HCT116 (cell line): ENCODE data around the gene TM4SF4. TPM values are rescaled to one million over a fixed set of nuclear protein-coding genes. Genes with fewer than 3 reads are reported as not detected.

Experiments
- ATAC-seq: fragments of 200-7000 bp; cut with Tn5 transposase; 2 replicates; pipeline ENCODE4 v1.9.1; 2020; ENCODE audit warnings: mild to moderate bottlenecking, moderate library complexity
- BruUV-seq: library from RNA; stranded (reverse); fragments of 400-500 nt; replicated peaks from 2 replicates; lab custom pipeline; 2021; lab: Mats Ljungman, UMichigan
- CTCF ChIA-PET: fragments of 300-600 bp; sonication (Branson Sonifier 250); formaldehyde crosslinking; loops from one replicate; lab custom pipeline; 2021; ENCODE audit warnings: antibody characterized with exemption; lab: Charles Lee
- POLR2A ChIA-PET: fragments of 300-600, 350-600 bp; sonication (Branson Sonifier 250); formaldehyde crosslinking; loops from one replicate; lab custom pipeline; 2021; ENCODE audit warnings: antibody characterized with exemption; lab: Charles Lee
- RAD21 ChIA-PET, 2 experiments: fragments of 300-600 bp; sonication (Branson Sonifier 250); formaldehyde crosslinking; loops; one replicate each; lab custom pipeline; 2023; ENCODE audit warnings: low total read pairs in 2 of 2; ENCODE audit not compliant: uncharacterized antibody in 2 of 2, unreplicated experiment in 2 of 2, low non-redundant PET in 1 of 2; lab: Charles Lee
- DNase-seq: peaks from one replicate; pipeline ENCODE4 v3.0.0-alpha.2; 2010; ENCODE audit warnings: low read depth, low spot score
- H2AFZ ChIP-seq: fragments of 200-600 bp; shearing (Covaris generic), sonication (generic); 2 replicates; pipeline ENCODE4 v1.6.1; 2017; ENCODE audit warnings: low read depth, mixed run types, mixed read lengths, antibody characterized with exemption, low read length; ENCODE audit not compliant: poor library complexity, severe bottlenecking
- H3K27ac ChIP-seq: 2 replicates; pipeline ENCODE4 v1.5.1; 2012; ENCODE audit warnings: low read depth, low read length
- H3K27me3 ChIP-seq: fragments of 200-600 bp; sonication (generic); 2 replicates; pipeline ENCODE4 v1.6.1; 2016; ENCODE audit warnings: mixed run types, low read length, mixed read lengths; ENCODE audit not compliant: insufficient read depth
- H3K36me3 ChIP-seq, 2 experiments: fragments of 200-500 bp in 1 of 2; fragments of 200-600 bp in 1 of 2; sonication (Bioruptor generic) in 1 of 2; sonication (generic) in 1 of 2; 2 replicates each; pipeline versions ENCODE4 v1.5.1 to v1.6.1; 2014 to 2016; ENCODE audit warnings: low read length in 2 of 2, inconsistent platforms in 1 of 2, mixed read lengths in 1 of 2, mixed run types in 1 of 2; ENCODE audit not compliant: insufficient read depth in 2 of 2, control insufficient read depth in 1 of 2
- H3K4me1 ChIP-seq, 2 experiments: fragments of 200-600 bp in 1 of 2; sonication (generic) in 1 of 2; 2 replicates each; pipeline versions ENCODE4 v1.5.1 to v1.6.1; 2012 to 2017; ENCODE audit warnings: low read length in 2 of 2, inconsistent platforms in 1 of 2, mild to moderate bottlenecking in 1 of 2, mixed read lengths in 1 of 2, mixed run types in 1 of 2, moderate library complexity in 1 of 2; ENCODE audit not compliant: insufficient read depth in 2 of 2, control insufficient read depth in 1 of 2
- H3K4me2 ChIP-seq: fragments of 200-600 bp; sonication (generic); 2 replicates; pipeline ENCODE4 v1.6.1; 2017; ENCODE audit warnings: mixed run types, low read length, mixed read lengths
- H3K4me3 ChIP-seq, 2 experiments: fragments of 200-600 bp in 1 of 2; sonication (generic) in 1 of 2; replicated peaks in 1 of 2; 2 replicates each; pipeline ENCODE4 v1.5.1; 2011 to 2016; ENCODE audit warnings: low read length in 2 of 2, control low read depth in 1 of 2, low read depth in 1 of 2, mild to moderate bottlenecking in 1 of 2, mixed read lengths in 1 of 2, mixed run types in 1 of 2
- H3K79me2 ChIP-seq: fragments of 200-600 bp; sonication (generic); 2 replicates; pipeline ENCODE4 v1.6.1; 2017; ENCODE audit warnings: mild to moderate bottlenecking, mixed run types, low read length, moderate library complexity, mixed read lengths; ENCODE audit not compliant: insufficient read depth
- H3K9ac ChIP-seq: fragments of 200-600 bp; sonication (generic); 2 replicates; pipeline ENCODE4 v1.6.1; 2016; ENCODE audit warnings: low read length, mixed read lengths
- H3K9me2 ChIP-seq: fragments of 200-600 bp; sonication (generic), shearing (Covaris generic); 2 replicates; pipeline ENCODE4 v1.6.1; 2017; ENCODE audit warnings: mixed run types, mild to moderate bottlenecking, moderate library complexity; ENCODE audit not compliant: insufficient read depth
- H3K9me3 ChIP-seq, 2 experiments: fragments of 200-500 bp in 1 of 2; fragments of 200-600 bp in 1 of 2; sonication (Bioruptor generic) in 1 of 2; sonication (generic) in 1 of 2; 2 replicates each; pipeline ENCODE4 v1.6.1; 2014 to 2017; ENCODE audit warnings: low read length in 2 of 2, mixed read lengths in 2 of 2, inconsistent platforms in 1 of 2, low read depth in 1 of 2, mild to moderate bottlenecking in 1 of 2, mixed run types in 1 of 2, moderate library complexity in 1 of 2; ENCODE audit not compliant: control insufficient read depth in 1 of 2, insufficient read depth in 1 of 2
- H4K20me1 ChIP-seq: fragments of 200-600 bp; sonication (generic), shearing (Covaris generic); 2 replicates; pipeline ENCODE4 v1.6.1; 2017; ENCODE audit warnings: mixed run types, mild to moderate bottlenecking, moderate library complexity; ENCODE audit not compliant: insufficient read depth
- CBX3 ChIP-seq: IDR thresholded peaks from 2 replicates; pipeline ENCODE4 v1.6.1; 2012; ENCODE audit warnings: low read depth
- CEBPB ChIP-seq: IDR thresholded peaks from 2 replicates; pipeline ENCODE4 v1.6.1; 2012; ENCODE audit warnings: low read depth
- EGR1 ChIP-seq: IDR thresholded peaks from 2 replicates; pipeline ENCODE4 v1.6.1; 2012; ENCODE audit warnings: low read depth
- ELF1 ChIP-seq: IDR thresholded peaks from 2 replicates; pipeline ENCODE4 v1.6.1; 2012; ENCODE audit warnings: low read depth, borderline replicate concordance
- EZH2 ChIP-seq: fragments of 200-600 bp; sonication (generic); IDR thresholded peaks from 2 replicates; pipeline ENCODE4 v1.6.1; 2017; ENCODE audit warnings: antibody characterized with exemption, mixed run types
- EZH2phosphoT487 ChIP-seq: fragments of 200-600 bp; IDR thresholded peaks from 2 replicates; pipeline ENCODE4 v1.6.1; 2018; ENCODE audit warnings: antibody characterized with exemption, borderline replicate concordance
- FOSL1 ChIP-seq: IDR thresholded peaks from 2 replicates; pipeline ENCODE4 v1.6.1; 2012; ENCODE audit warnings: low read depth
- JUND ChIP-seq: IDR thresholded peaks from 2 replicates; pipeline ENCODE4 v1.6.1; 2012
- POLR2AphosphoS5 ChIP-seq: IDR thresholded peaks from 2 replicates; pipeline ENCODE4 v1.6.1; 2011; ENCODE audit warnings: mild to moderate bottlenecking, low read depth, low read length, moderate library complexity
- RAD21 ChIP-seq: IDR thresholded peaks from 2 replicates; pipeline ENCODE4 v1.6.1; 2012; ENCODE audit warnings: low read depth, mild to moderate bottlenecking
- SP1 ChIP-seq: IDR thresholded peaks from 2 replicates; pipeline ENCODE4 v1.6.1; 2012; ENCODE audit warnings: low read depth
- SRF ChIP-seq: IDR thresholded peaks from 2 replicates; pipeline ENCODE4 v1.6.1; 2012; ENCODE audit warnings: low read depth
- TCF7L2 ChIP-seq: IDR thresholded peaks from 2 replicates; pipeline ENCODE4 v1.7.0; 2011; ENCODE audit warnings: borderline replicate concordance, inconsistent platforms; ENCODE audit not compliant: insufficient read depth, insufficient read length; ENCODE audit errors: extremely low read depth
- YY1 ChIP-seq: IDR thresholded peaks from 2 replicates; pipeline ENCODE4 v1.6.1; 2011; ENCODE audit warnings: low read length, low read depth, moderate library complexity, mild to moderate bottlenecking; ENCODE audit not compliant: insufficient replicate concordance; ENCODE audit errors: extremely low read depth
- ZFX ChIP-seq: fragments of 450-650 bp; IDR thresholded peaks from 2 replicates; pipeline ENCODE4 v1.6.1; 2017
- ZNF274 ChIP-seq: fragments of 200-500 bp; sonication (Bioruptor generic); IDR thresholded peaks from 2 replicates; pipeline ENCODE4 v1.6.1; 2014; ENCODE audit warnings: mild to moderate bottlenecking, low read depth, low read length, inconsistent platforms
- intact Hi-C: fragments of 100-400 bp; cut with micrococcal nuclease; formaldehyde crosslinking; loops from 2 replicates; pipeline ENCODE4 v1.10.0; 2022
- total RNA-seq: library from RNA; stranded (reverse); gene quantifications from one replicate; pipeline ENCODE4 v1.2.1, GENCODE V29; 2021; ENCODE audit not compliant: unreplicated experiment
- TF ChIP-seq, protein P1 (sequence below): IDR thresholded peaks from 2 replicates; pipeline ENCODE4 v1.6.1; 2012; ENCODE audit warnings: low read depth
- TF ChIP-seq, protein P2 (sequence below): IDR thresholded peaks from 2 replicates; pipeline ENCODE4 v1.6.1; 2011; ENCODE audit warnings: mild to moderate bottlenecking, low read length, moderate library complexity; ENCODE audit not compliant: insufficient replicate concordance; ENCODE audit errors: extremely low read depth
- TF ChIP-seq, protein P3 (sequence below): IDR thresholded peaks from 2 replicates; pipeline ENCODE4 v1.6.1; 2012

The TM4SF4 gene
- total RNA-seq, 1 experiment from 2014 or later = 0.91 TPM

DNA sequence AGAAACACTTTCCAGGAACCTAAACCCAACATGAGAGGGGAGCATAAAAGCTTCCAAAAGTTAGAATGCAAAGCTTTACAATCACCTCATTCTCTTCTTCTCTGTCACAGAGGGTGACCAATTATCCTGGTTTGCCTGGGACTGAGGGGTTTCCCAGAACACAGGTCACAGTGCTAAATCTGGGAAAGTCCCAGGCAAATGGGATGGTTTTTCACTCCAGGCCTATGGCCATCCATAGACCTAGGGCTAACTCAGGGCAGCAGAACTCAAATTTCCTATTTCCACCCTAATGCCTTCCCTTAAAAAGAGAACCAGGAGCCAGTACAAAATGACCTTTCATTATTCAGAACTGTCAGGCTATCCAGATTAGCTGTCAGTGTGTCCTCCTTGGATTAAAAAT, 77.0 kb downstream of the TM4SF4 start:
- Histone ChIP-seq H3K4me1 (peaks cover 8 to 22% of the 10 kb centered on the region in 2 experiments; a peak in 3 of 4 replicates), H2AFZ (no peak overlapping the region)
- TF ChIP-seq CBX3 (no peak), EZH2phosphoT487 (no peak), EZH2 (no peak), ELF1 (no peak), TCF7L2 (no peak), EGR1 (no peak), JUND (no peak), YY1 (no peak), SRF (no peak), SP1 (no peak), ZNF274 (no peak), CEBPB (no peak), RAD21 (no peak), ZFX (no peak), POLR2AphosphoS5 (no peak), FOSL1 (no peak)
- TF ChIP-seq, protein P1, sequence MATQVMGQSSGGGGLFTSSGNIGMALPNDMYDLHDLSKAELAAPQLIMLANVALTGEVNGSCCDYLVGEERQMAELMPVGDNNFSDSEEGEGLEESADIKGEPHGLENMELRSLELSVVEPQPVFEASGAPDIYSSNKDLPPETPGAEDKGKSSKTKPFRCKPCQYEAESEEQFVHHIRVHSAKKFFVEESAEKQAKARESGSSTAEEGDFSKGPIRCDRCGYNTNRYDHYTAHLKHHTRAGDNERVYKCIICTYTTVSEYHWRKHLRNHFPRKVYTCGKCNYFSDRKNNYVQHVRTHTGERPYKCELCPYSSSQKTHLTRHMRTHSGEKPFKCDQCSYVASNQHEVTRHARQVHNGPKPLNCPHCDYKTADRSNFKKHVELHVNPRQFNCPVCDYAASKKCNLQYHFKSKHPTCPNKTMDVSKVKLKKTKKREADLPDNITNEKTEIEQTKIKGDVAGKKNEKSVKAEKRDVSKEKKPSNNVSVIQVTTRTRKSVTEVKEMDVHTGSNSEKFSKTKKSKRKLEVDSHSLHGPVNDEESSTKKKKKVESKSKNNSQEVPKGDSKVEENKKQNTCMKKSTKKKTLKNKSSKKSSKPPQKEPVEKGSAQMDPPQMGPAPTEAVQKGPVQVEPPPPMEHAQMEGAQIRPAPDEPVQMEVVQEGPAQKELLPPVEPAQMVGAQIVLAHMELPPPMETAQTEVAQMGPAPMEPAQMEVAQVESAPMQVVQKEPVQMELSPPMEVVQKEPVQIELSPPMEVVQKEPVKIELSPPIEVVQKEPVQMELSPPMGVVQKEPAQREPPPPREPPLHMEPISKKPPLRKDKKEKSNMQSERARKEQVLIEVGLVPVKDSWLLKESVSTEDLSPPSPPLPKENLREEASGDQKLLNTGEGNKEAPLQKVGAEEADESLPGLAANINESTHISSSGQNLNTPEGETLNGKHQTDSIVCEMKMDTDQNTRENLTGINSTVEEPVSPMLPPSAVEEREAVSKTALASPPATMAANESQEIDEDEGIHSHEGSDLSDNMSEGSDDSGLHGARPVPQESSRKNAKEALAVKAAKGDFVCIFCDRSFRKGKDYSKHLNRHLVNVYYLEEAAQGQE = no peak
- TF ChIP-seq, protein P2, sequence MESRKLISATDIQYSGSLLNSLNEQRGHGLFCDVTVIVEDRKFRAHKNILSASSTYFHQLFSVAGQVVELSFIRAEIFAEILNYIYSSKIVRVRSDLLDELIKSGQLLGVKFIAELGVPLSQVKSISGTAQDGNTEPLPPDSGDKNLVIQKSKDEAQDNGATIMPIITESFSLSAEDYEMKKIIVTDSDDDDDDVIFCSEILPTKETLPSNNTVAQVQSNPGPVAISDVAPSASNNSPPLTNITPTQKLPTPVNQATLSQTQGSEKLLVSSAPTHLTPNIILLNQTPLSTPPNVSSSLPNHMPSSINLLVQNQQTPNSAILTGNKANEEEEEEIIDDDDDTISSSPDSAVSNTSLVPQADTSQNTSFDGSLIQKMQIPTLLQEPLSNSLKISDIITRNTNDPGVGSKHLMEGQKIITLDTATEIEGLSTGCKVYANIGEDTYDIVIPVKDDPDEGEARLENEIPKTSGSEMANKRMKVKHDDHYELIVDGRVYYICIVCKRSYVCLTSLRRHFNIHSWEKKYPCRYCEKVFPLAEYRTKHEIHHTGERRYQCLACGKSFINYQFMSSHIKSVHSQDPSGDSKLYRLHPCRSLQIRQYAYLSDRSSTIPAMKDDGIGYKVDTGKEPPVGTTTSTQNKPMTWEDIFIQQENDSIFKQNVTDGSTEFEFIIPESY = no peak
- TF ChIP-seq, protein P3, sequence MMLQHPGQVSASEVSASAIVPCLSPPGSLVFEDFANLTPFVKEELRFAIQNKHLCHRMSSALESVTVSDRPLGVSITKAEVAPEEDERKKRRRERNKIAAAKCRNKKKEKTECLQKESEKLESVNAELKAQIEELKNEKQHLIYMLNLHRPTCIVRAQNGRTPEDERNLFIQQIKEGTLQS = no peak
- TF ChIP-seq, all 23 proteins: peak for 0
- DNase-seq (no peak), ATAC-seq (no peak)
- Histone ChIP-seq H4K20me1 (no peaks in the 10 kb centered on the region), H3K27ac (no peak overlapping the region), H3K79me2 (peaks cover 5% of the 10 kb centered on the region; the same call in 1 of the 2 replicates), H3K4me3 (no peak overlapping the region), H3K36me3 (no peaks in the 10 kb centered on the region), H3K9me2 (no peaks in the 10 kb centered on the region), H3K4me2 (no peak overlapping the region), H3K9ac (no peak overlapping the region), H3K9me3 (no peaks in the 10 kb centered on the region), H3K27me3 (no peaks in the 10 kb centered on the region)
- CTCF ChIA-PET = no interaction called here
- POLR2A ChIA-PET = no interaction called here
- RAD21 ChIA-PET = no interaction called here
- no TSS peak for BruUV-seq
- intact Hi-C loops = no loop called here
